SH-SY5Y (cell line): Measurements from ENCODE around the gene GPBAR1.

Experiments
- GATA2 ChIP-seq: IDR thresholded peaks from 2 replicates; pipeline ENCODE4 v1.6.1; 2011; ENCODE audit warnings: mild to moderate bottlenecking, low read depth, low read length
- GATA3 ChIP-seq: IDR thresholded peaks from 2 replicates; pipeline ENCODE4 v1.6.1; 2011; ENCODE audit warnings: low read depth, mild to moderate bottlenecking, low read length, moderate library complexity

DNA sequence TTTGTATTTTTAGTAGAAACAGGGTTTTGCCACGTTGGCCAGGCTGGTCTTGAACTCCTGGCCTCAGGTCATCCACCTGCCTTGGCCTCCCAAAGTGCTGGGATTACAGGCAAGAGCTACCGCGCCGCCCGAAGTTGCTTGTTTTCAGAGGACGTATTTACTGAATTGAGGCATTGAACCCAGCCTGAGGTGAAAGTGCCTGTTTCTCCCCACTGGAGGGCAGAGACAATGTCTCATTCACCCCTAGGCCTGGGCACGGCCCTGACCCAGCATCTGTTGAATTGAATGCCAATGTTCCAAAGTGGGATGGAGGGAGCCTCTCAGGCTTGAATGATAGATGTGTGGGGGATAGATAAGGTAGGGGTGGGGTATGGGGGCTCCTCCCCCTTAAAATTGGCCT, 36.0 kb downstream of the GPBAR1 start:
- TF ChIP-seq GATA2 (no peak), GATA3 (no peak)
